Lung (tissue), 12 donors: ENCODE measurements around the gene LARGE1. TPM values are rescaled to one million over a fixed set of nuclear protein-coding genes. Genes with fewer than 3 reads are reported as not detected.

Source experiments
- ATAC-seq: fragments of 200-7000 bp; cut with Tn5 transposase; one replicate; pipeline ENCODE4 v1.9.1; 2020; ENCODE audit warnings: moderate number of reproducible peaks; ENCODE audit not compliant: insufficient read depth, low FRiP score
- DNase-seq, 3 donors: peaks; one replicate each; pipeline ENCODE4 v3.0.0-alpha.2; 2013 to 2017
- H3K27ac ChIP-seq, 2 donors: one replicate each; pipeline ENCODE4 v1.5.1; 2013; ENCODE audit warnings: mild to moderate bottlenecking in 2 of 2, moderate library complexity in 2 of 2, control low read depth in 1 of 2, inconsistent platforms in 1 of 2, low read depth in 1 of 2, low read length in 1 of 2
- H3K27me3 ChIP-seq, 3 donors: one replicate each; pipeline ENCODE4 v1.5.1; 2013; ENCODE audit warnings: low read length in 2 of 3; ENCODE audit not compliant: control insufficient read depth in 3 of 3, insufficient read depth in 3 of 3
- H3K36me3 ChIP-seq, 4 donors: one replicate each; pipeline ENCODE4 v1.5.1; 2013; ENCODE audit warnings: low read length in 4 of 4, mild to moderate bottlenecking in 1 of 4, moderate library complexity in 1 of 4; ENCODE audit not compliant: control insufficient read depth in 4 of 4, insufficient read depth in 4 of 4
- H3K4me1 ChIP-seq, 5 donors: one replicate each; pipeline ENCODE4 v1.5.1; 2013; ENCODE audit warnings: low read length in 5 of 5, mild to moderate bottlenecking in 2 of 5, moderate library complexity in 1 of 5; ENCODE audit not compliant: control insufficient read depth in 5 of 5, insufficient read depth in 5 of 5
- H3K4me3 ChIP-seq: one replicate; pipeline ENCODE4 v1.5.1; 2013; ENCODE audit warnings: mild to moderate bottlenecking, control low read depth, moderate library complexity
- H3K9ac ChIP-seq, 2 donors: one replicate each; pipeline ENCODE4 v1.5.1; 2013; ENCODE audit warnings: low read length in 2 of 2, control low read depth in 1 of 2; ENCODE audit not compliant: insufficient read depth in 1 of 2
- H3K9me3 ChIP-seq, 4 donors: one replicate each; pipeline ENCODE4 v1.5.1; 2013; ENCODE audit warnings: low read length in 3 of 4, mild to moderate bottlenecking in 1 of 4, moderate library complexity in 1 of 4; ENCODE audit not compliant: control insufficient read depth in 4 of 4, insufficient read depth in 3 of 4
- CTCF ChIP-seq: IDR thresholded peaks from 2 replicates; pipeline ENCODE4 v1.5.1; 2012; ENCODE audit warnings: mild to moderate bottlenecking; ENCODE audit errors: control extremely low read depth, extremely low read depth
- WGBS, 2 donors: extraction: QIAGEN DNeasy Blood & Tissue Kit; methylation state at CpG; one replicate each; pipeline ENCODE4 v1.1.7; 2013; 5-methylcytosine and 5-hydroxymethylcytosine counted together
- polyA plus RNA-seq, 2 donors: library from polyadenylated mRNA; stranded (reverse); fragments of 200-250 nt; gene quantifications; one replicate each; pipeline ENCODE4 v1.2.1, GENCODE V29; 2013
- total RNA-seq, 2 donors: library from RNA; depleted of rRNA in 1 of 2; stranded (reverse); fragments of >200 nt in 1 of 2; gene quantifications; one replicate each; pipeline ENCODE4 v1.2.1, GENCODE V29; 2014 to 2021
- donor health status: control.
- donor health status: control.
- donor health status: Bipolar disorder and iron deficiency.
- donor health status: healthy.
- donor health status: DM: yes; HTN: yes; CAD: no.

The LARGE1 gene
- total and polyA plus RNA-seq, 4 donors = 2.9 to 41.1 (median 15.4) TPM

- ATAC-seq = no peak
- no peaks in the 10 kb centered on the region for H3K27me3 ChIP-seq
- 88 to 92% methylated on average over 8 of the region's 8 CpGs for WGBS, 2 donors
- no peak overlapping the region for H3K27ac ChIP-seq
- no peaks in the 10 kb centered on the region for H3K36me3 ChIP-seq
- no peak overlapping the region for H3K4me3 ChIP-seq
- H3K4me1 ChIP-seq = peaks cover 0 to 7% (median 0%) of the 10 kb centered on the region in 5 donors
- DNase-seq = no peak
- no peak for TF ChIP-seq CTCF
- no peak overlapping the region for H3K9ac ChIP-seq
- H3K9me3 ChIP-seq = peaks cover 0 to 4% (median under 1%) of the 10 kb centered on the region in 4 donors
Observed at GRCh38 chr22:33520904-33521780, 399.1 kb downstream of the LARGE1 start.

DNA sequence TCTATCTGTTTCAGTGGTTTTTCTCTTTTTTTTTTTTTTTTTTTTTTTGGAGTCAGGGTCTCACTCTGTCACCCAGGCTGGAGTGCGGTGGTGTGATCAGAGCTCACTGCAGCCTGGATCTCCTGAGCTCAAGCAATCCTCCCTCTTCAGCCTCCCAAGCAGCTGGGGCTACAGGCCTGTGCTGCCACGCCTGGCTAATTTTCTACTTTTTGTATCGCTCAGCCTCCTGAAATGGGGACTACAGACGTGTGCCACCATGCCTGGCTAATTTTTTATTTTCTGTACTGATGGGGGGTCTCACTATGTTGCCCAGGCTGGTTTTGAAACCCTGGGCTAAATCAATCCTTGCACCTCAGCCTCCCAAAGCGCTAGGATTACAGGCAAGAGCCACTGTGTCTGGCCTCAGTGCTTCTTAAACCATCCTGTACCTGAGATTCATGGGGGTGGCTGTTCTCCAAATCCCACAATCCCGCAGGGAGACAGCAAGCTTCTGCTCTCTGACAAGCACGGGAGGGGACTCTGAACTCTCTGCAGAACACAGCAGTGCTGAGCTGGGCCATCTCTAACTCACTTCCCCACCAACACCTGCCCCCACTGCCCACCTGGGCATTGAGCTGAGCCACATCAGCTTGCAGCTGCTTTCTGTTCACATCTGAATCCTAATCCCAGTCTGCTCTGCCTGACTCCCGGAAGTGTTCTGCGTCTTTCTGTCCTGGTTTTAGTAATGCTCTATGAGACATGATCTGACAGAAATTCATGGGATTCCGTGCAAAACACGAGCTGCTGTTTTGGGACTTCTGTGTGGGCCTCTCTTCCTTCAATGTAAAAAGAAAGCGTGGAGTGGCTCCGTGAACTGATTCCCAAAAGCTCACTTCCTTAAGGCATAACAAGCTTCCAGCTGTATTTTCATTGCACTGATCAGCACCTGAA is 400.0 kb downstream of the LARGE1 start:
- no peak overlapping the region for H3K9ac ChIP-seq
- 94 to 95% methylated on average over 13 of the region's 13 CpGs for WGBS, 2 donors
- no peak overlapping the region for H3K4me3 ChIP-seq
- H3K4me1 ChIP-seq = peaks cover 0 to 6% (median 0%) of the 10 kb centered on the region in 5 donors
- H3K27ac ChIP-seq = no peak overlapping the region
- no peak for ATAC-seq
- H3K9me3 ChIP-seq = peaks cover 0 to 4% (median under 1%) of the 10 kb centered on the region in 4 donors
- H3K36me3 ChIP-seq = no peaks in the 10 kb centered on the region
- DNase-seq = no peak
- TF ChIP-seq CTCF = no peak
- H3K27me3 ChIP-seq = no peaks in the 10 kb centered on the region

- Histone ChIP-seq H3K4me1 (no peaks in the 10 kb centered on the region), H3K4me3 (no peak overlapping the region), H3K27me3 (no peaks in the 10 kb centered on the region), H3K36me3 (no peaks in the 10 kb centered on the region), H3K9ac (no peak overlapping the region), H3K27ac (no peak overlapping the region), H3K9me3 (peaks cover 0 to 4% (median under 1%) of the 10 kb centered on the region in 4 donors)
- peak; percentile 34 for TF ChIP-seq CTCF
- DNase-seq (peak; percentile 32 to 86 (median 75)), ATAC-seq (no peak)
- 59 to 65% methylated on average over 13 of the region's 13 CpGs for WGBS, 2 donors
Observed at GRCh38 chr22:33519071-33519973, 401.0 kb downstream of the LARGE1 start.
